ENCODE measurements around the gene PHLDA3. TPM values are rescaled to one million over a fixed set of nuclear protein-coding genes. Genes with fewer than 3 reads are reported as not detected.

PHLDA3 gene
- total RNA-seq, 1 donor from 2014 or later, result 150 TPM

DNA sequence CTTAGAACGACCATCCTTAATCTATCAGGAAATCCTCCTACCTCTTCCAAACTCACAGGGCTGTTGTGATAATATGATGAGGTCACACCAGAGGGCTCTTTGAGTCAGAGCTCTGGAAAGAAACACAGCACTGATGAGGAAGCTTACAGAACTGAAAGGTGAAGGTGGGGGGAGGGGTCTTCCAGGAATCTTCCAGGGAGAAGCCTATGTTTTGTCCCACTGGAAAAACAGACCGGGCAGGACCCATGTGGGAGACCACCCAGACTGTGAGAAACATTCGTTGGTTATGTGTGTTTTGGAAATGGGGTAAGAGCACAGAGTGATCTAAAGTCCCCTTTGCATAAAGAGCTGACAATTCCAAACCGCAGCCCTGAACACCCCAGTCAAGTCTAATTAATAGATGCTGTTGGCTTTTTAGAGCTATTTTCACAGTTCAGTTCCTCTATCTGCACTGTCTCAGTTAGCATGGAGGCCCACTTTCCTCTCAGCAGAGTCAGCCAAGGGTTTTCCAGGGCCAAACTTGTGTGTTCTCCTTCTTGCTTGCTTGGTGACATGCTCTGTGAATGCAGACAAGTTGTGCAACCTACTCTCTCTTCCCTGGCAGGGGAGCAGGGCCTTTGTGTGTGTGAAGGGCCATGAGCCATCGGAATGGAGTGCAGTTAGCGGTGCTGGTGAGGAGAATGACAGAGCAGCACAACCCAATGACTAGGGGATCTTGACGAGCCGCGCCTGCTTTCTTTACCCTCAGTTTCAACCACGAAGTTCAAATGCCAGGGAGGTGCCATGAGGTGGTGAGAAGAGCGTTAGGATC lies 12.3 kb downstream of the PHLDA3 start:
- no peaks in the 10 kb centered on the region for H3K36me3 ChIP-seq (ENCODE audit: insufficient read depth, low read length)
- peak overlapping the region; percentile 19 for H3K4me3 ChIP-seq (ENCODE audit: insufficient read depth, low read depth, low read length)
- Mint-ChIP-seq H3K27ac (ENCODE audit: unreplicated experiment) (peak overlapping the region; percentile 89), H3K9me3 (ENCODE audit: unreplicated experiment) (peaks cover 1% of the 10 kb centered on the region), H3K4me3 (ENCODE audit: unreplicated experiment) (peak overlapping the region; percentile 10), H3K36me3 (ENCODE audit: low read depth, unreplicated experiment) (peaks cover 2% of the 10 kb centered on the region), H3K27me3 (ENCODE audit: low read depth, unreplicated experiment) (no peaks in the 10 kb centered on the region), H3K4me1 (ENCODE audit: low read depth, unreplicated experiment) (peaks cover 64% of the 10 kb centered on the region)
- no peak for TF ChIP-seq EZH2 (IDR thresholded peaks at IDR 0.05; ENCODE audit: insufficient read depth, low read length)
- TF ChIP-seq, protein P1, sequence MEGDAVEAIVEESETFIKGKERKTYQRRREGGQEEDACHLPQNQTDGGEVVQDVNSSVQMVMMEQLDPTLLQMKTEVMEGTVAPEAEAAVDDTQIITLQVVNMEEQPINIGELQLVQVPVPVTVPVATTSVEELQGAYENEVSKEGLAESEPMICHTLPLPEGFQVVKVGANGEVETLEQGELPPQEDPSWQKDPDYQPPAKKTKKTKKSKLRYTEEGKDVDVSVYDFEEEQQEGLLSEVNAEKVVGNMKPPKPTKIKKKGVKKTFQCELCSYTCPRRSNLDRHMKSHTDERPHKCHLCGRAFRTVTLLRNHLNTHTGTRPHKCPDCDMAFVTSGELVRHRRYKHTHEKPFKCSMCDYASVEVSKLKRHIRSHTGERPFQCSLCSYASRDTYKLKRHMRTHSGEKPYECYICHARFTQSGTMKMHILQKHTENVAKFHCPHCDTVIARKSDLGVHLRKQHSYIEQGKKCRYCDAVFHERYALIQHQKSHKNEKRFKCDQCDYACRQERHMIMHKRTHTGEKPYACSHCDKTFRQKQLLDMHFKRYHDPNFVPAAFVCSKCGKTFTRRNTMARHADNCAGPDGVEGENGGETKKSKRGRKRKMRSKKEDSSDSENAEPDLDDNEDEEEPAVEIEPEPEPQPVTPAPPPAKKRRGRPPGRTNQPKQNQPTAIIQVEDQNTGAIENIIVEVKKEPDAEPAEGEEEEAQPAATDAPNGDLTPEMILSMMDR (IDR thresholded peaks at IDR 0.05; ENCODE audit: insufficient read depth, low read depth, low read length), result no peak
- peak overlapping the region; percentile 74 for H3K4me2 ChIP-seq (ENCODE audit: low read length)
- H3K4me1 ChIP-seq (ENCODE audit: insufficient read depth, low read length), result peaks cover 70% of the 10 kb centered on the region
- peak overlapping the region; percentile 79 for H3K9ac ChIP-seq (ENCODE audit: low read length)
- H3K9me3 ChIP-seq (ENCODE audit: insufficient read depth, low read depth, low read length), result no peaks in the 10 kb centered on the region
- H3K79me2 ChIP-seq (ENCODE audit: insufficient read depth, low read length), result no peaks in the 10 kb centered on the region
- peak; percentile 99 for DNase-seq (ENCODE audit: low read depth)
- H2AFZ ChIP-seq (ENCODE audit: low read depth, low read length), result peak overlapping the region; percentile 4
- no peaks in the 10 kb centered on the region for H3K27me3 ChIP-seq (ENCODE audit: insufficient read depth, low read length)
- no peaks in the 10 kb centered on the region for H4K20me1 ChIP-seq (ENCODE audit: insufficient read depth, low read length)
- peak; percentile 58 for FAIRE-seq
- H3K27ac ChIP-seq (ENCODE audit: low read depth, low read length), result peak overlapping the region; percentile 96

DNA sequence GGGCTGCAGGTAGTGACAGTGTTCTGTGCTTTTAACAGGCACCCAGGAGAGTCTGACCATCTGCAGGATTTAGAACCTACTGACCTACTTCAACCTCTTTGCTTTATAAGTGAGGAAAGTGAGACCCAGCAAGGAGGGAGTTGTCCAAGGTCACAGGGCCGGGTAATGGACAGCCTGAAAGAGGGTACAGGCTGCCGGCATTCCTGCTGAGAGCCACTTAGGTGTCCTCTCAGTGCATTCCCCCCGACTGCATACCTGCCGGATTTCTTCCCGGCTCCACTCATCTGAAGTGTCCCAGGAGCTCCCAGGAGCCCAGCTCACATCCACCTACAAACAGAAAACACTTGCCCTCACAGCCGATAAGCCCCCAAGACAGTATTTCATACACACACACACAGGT lies 13.9 kb downstream of the PHLDA3 start:
- no peaks in the 10 kb centered on the region for H3K27me3 Mint-ChIP-seq (ENCODE audit: low read depth, unreplicated experiment)
- peak overlapping the region; percentile 44 for H3K27ac Mint-ChIP-seq (ENCODE audit: unreplicated experiment)
- TF ChIP-seq, protein P1 (IDR thresholded peaks at IDR 0.05; ENCODE audit: insufficient read depth, low read depth, low read length), result no peak
- TF ChIP-seq EZH2 (IDR thresholded peaks at IDR 0.05; ENCODE audit: insufficient read depth, low read length), result no peak
- Histone ChIP-seq H3K79me2 (ENCODE audit: insufficient read depth, low read length) (no peaks in the 10 kb centered on the region), H3K9ac (ENCODE audit: low read length) (no peak overlapping the region), H3K4me3 (ENCODE audit: insufficient read depth, low read depth, low read length) (no peak overlapping the region), H3K4me2 (ENCODE audit: low read length) (no peak overlapping the region), H3K9me3 (ENCODE audit: insufficient read depth, low read depth, low read length) (no peaks in the 10 kb centered on the region), H4K20me1 (ENCODE audit: insufficient read depth, low read length) (no peaks in the 10 kb centered on the region), H3K27ac (ENCODE audit: low read depth, low read length) (no peak overlapping the region), H2AFZ (ENCODE audit: low read depth, low read length) (no peak overlapping the region), H3K36me3 (ENCODE audit: insufficient read depth, low read length) (no peaks in the 10 kb centered on the region), H3K27me3 (ENCODE audit: insufficient read depth, low read length) (no peaks in the 10 kb centered on the region), H3K4me1 (ENCODE audit: insufficient read depth, low read length) (peaks cover 68% of the 10 kb centered on the region)
- H3K9me3 Mint-ChIP-seq (ENCODE audit: unreplicated experiment), result peaks cover 1% of the 10 kb centered on the region
- DNase-seq (ENCODE audit: low read depth), result no peak
- peaks cover 60% of the 10 kb centered on the region for H3K4me1 Mint-ChIP-seq (ENCODE audit: low read depth, unreplicated experiment)
- H3K4me3 Mint-ChIP-seq (ENCODE audit: unreplicated experiment), result peak overlapping the region; percentile 72
- H3K36me3 Mint-ChIP-seq (ENCODE audit: low read depth, unreplicated experiment), result peaks cover 2% of the 10 kb centered on the region
- FAIRE-seq, result no peak

DNA sequence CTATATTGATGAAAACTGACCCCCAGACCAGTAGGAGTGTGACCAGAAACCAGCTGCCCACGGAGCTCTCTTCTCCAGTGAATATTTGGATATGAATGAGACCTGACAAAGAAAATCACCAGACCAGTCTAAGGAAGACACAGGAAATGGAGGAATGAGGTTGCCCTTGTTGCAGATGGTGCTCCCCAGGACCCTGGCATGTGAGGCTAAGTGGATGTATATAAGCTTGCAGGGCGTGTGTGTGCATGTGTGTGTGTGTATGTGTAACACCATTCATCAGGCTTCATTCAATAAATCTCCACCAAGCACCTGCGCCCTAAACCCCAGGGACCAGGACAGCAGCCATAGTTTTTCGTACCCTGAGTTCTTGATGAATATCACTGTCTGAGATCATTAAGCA lies 14.4 kb downstream of the PHLDA3 start:
- Histone ChIP-seq H3K9ac (ENCODE audit: low read length) (peak overlapping the region; percentile 30), H3K27ac (ENCODE audit: low read depth, low read length) (peak overlapping the region; percentile 59), H3K79me2 (ENCODE audit: insufficient read depth, low read length) (no peaks in the 10 kb centered on the region), H3K27me3 (ENCODE audit: insufficient read depth, low read length) (no peaks in the 10 kb centered on the region), H3K4me1 (ENCODE audit: insufficient read depth, low read length) (peaks cover 63% of the 10 kb centered on the region), H3K36me3 (ENCODE audit: insufficient read depth, low read length) (no peaks in the 10 kb centered on the region), H3K4me2 (ENCODE audit: low read length) (peak overlapping the region; percentile 39), H4K20me1 (ENCODE audit: insufficient read depth, low read length) (no peaks in the 10 kb centered on the region), H3K9me3 (ENCODE audit: insufficient read depth, low read depth, low read length) (no peaks in the 10 kb centered on the region), H2AFZ (ENCODE audit: low read depth, low read length) (no peak overlapping the region), H3K4me3 (ENCODE audit: insufficient read depth, low read depth, low read length) (no peak overlapping the region)
- DNase-seq (ENCODE audit: low read depth), result no peak
- Mint-ChIP-seq H3K9me3 (ENCODE audit: unreplicated experiment) (peaks cover 1% of the 10 kb centered on the region), H3K4me3 (ENCODE audit: unreplicated experiment) (peak overlapping the region; percentile 11), H3K4me1 (ENCODE audit: low read depth, unreplicated experiment) (peaks cover 60% of the 10 kb centered on the region), H3K27ac (ENCODE audit: unreplicated experiment) (no peak overlapping the region), H3K36me3 (ENCODE audit: low read depth, unreplicated experiment) (peaks cover 2% of the 10 kb centered on the region), H3K27me3 (ENCODE audit: low read depth, unreplicated experiment) (no peaks in the 10 kb centered on the region)
- no peak for TF ChIP-seq EZH2 (IDR thresholded peaks at IDR 0.05; ENCODE audit: insufficient read depth, low read length)
- no peak for FAIRE-seq

Measured in astrocyte (in vitro differentiated cells and primary cell).